Activated naive CD8-positive, alpha-beta T cell treated with anti-CD3 and anti-CD28 coated beads, Interleukin-2, amount 50 U/mL, for 24 hours (primary cell): ENCODE data around the gene MBNL3.

ENCODE experiments used
- ATAC-seq: fragments of 150-1000 bp; cut with Tn5 transposase; one replicate; pipeline ENCODE4 v1.10.0; 2021
- DNase-seq: peaks from one replicate; pipeline ENCODE4 v3.0.0; 2021
- H3K27ac Mint-ChIP-seq: one replicate; pipeline ENCODE4 v1.8.0; 2021; ENCODE audit warnings: mild to moderate bottlenecking, mixed read lengths
- H3K27me3 Mint-ChIP-seq: one replicate; pipeline ENCODE4 v1.8.0; 2021; ENCODE audit warnings: mixed read lengths
- H3K36me3 Mint-ChIP-seq: one replicate; pipeline ENCODE4 v1.8.0; 2021; ENCODE audit warnings: low read depth, mixed read lengths
- H3K4me1 Mint-ChIP-seq: one replicate; pipeline ENCODE4 v1.8.0; 2021; ENCODE audit warnings: mixed read lengths
- H3K4me3 Mint-ChIP-seq: one replicate; pipeline ENCODE4 v1.8.0; 2021; ENCODE audit warnings: mild to moderate bottlenecking, moderate library complexity, mixed read lengths
- H3K9me3 Mint-ChIP-seq: one replicate; pipeline ENCODE4 v1.8.0; 2021; ENCODE audit warnings: mixed read lengths

MBNL3 gene

GRCh38 chrX:132488819-132489577 is at the start of gene MBNL3:
Gene MBNL3 (minus strand): TSS chrX:132489038. CDS start chrX:132439611, 49,427 bp downstream.
- Mint-ChIP-seq H3K4me1 (peaks cover 53% of the 10 kb centered on the region), H3K4me3 (peak within 1 kb of the TSS; percentile 93), H3K27me3 (no peaks in the 10 kb centered on the region), H3K9me3 (no peaks in the 10 kb centered on the region), H3K36me3 (no peaks in the 10 kb centered on the region), H3K27ac (peak within 1 kb of the TSS; percentile 96)
- DNase-seq (peak; percentile 52), ATAC-seq (peak; percentile 58)

GRCh38 chrX:132533409-132533808 is 44.6 kb upstream of the MBNL3 start:
- no peaks in the 10 kb centered on the region for H3K27me3 Mint-ChIP-seq
- no peak for ATAC-seq
- H3K27ac Mint-ChIP-seq: no peak overlapping the region
- no peaks in the 10 kb centered on the region for H3K9me3 Mint-ChIP-seq
- H3K4me3 Mint-ChIP-seq: no peak overlapping the region
- H3K4me1 Mint-ChIP-seq: no peaks in the 10 kb centered on the region
- no peak for DNase-seq
- H3K36me3 Mint-ChIP-seq: no peaks in the 10 kb centered on the region

- Mint-ChIP-seq H3K4me3 (no peak overlapping the region), H3K36me3 (no peaks in the 10 kb centered on the region), H3K9me3 (no peaks in the 10 kb centered on the region), H3K27ac (no peak overlapping the region), H3K4me1 (no peaks in the 10 kb centered on the region), H3K27me3 (no peaks in the 10 kb centered on the region)
- DNase-seq (no peak), ATAC-seq (no peak)
These were observed 44.1 kb upstream of the MBNL3 start for GRCh38 chrX:132532913-132533312.

- ATAC-seq (no peak), DNase-seq (no peak)
- Mint-ChIP-seq H3K36me3 (no peaks in the 10 kb centered on the region), H3K4me1 (no peaks in the 10 kb centered on the region), H3K27me3 (no peaks in the 10 kb centered on the region), H3K4me3 (no peak overlapping the region), H3K9me3 (no peaks in the 10 kb centered on the region), H3K27ac (no peak overlapping the region)
These were observed 43.3 kb upstream of the MBNL3 start for GRCh38 chrX:132532097-132532496.

GRCh38 chrX:132520792-132521191 is 32.0 kb upstream of the MBNL3 start:
- Mint-ChIP-seq H3K4me1 (no peaks in the 10 kb centered on the region), H3K4me3 (no peak overlapping the region), H3K36me3 (no peaks in the 10 kb centered on the region), H3K9me3 (no peaks in the 10 kb centered on the region), H3K27me3 (no peaks in the 10 kb centered on the region), H3K27ac (no peak overlapping the region)
- ATAC-seq: no peak
- no peak for DNase-seq

- H3K27me3 Mint-ChIP-seq: no peaks in the 10 kb centered on the region
- no peaks in the 10 kb centered on the region for H3K4me1 Mint-ChIP-seq
- DNase-seq (no peak), ATAC-seq (no peak)
- H3K27ac Mint-ChIP-seq: no peak overlapping the region
- no peaks in the 10 kb centered on the region for H3K9me3 Mint-ChIP-seq
- H3K36me3 Mint-ChIP-seq: no peaks in the 10 kb centered on the region
- no peak overlapping the region for H3K4me3 Mint-ChIP-seq
These were observed 31.4 kb upstream of the MBNL3 start for GRCh38 chrX:132520213-132520612.

GRCh38 chrX:132518401-132518800 is 29.6 kb upstream of the MBNL3 start:
- no peak overlapping the region for H3K4me3 Mint-ChIP-seq
- no peaks in the 10 kb centered on the region for H3K4me1 Mint-ChIP-seq
- ATAC-seq (no peak), DNase-seq (no peak)
- H3K9me3 Mint-ChIP-seq: no peaks in the 10 kb centered on the region
- no peaks in the 10 kb centered on the region for H3K36me3 Mint-ChIP-seq
- H3K27me3 Mint-ChIP-seq: no peaks in the 10 kb centered on the region
- no peak overlapping the region for H3K27ac Mint-ChIP-seq

- Mint-ChIP-seq H3K4me3 (no peak overlapping the region), H3K9me3 (no peaks in the 10 kb centered on the region), H3K27me3 (no peaks in the 10 kb centered on the region), H3K36me3 (no peaks in the 10 kb centered on the region), H3K27ac (no peak overlapping the region), H3K4me1 (no peaks in the 10 kb centered on the region)
- no peak for DNase-seq
- ATAC-seq: no peak
These were observed 20.0 kb upstream of the MBNL3 start for GRCh38 chrX:132508834-132509233.

GRCh38 chrX:132505116-132505515 is 16.3 kb upstream of the MBNL3 start:
- H3K27me3 Mint-ChIP-seq: no peaks in the 10 kb centered on the region
- H3K4me1 Mint-ChIP-seq: no peaks in the 10 kb centered on the region
- no peak overlapping the region for H3K27ac Mint-ChIP-seq
- H3K9me3 Mint-ChIP-seq: no peaks in the 10 kb centered on the region
- ATAC-seq: no peak
- no peaks in the 10 kb centered on the region for H3K36me3 Mint-ChIP-seq
- H3K4me3 Mint-ChIP-seq: no peak overlapping the region
- DNase-seq: no peak

- DNase-seq (no peak), ATAC-seq (no peak)
- no peaks in the 10 kb centered on the region for H3K36me3 Mint-ChIP-seq
- H3K27me3 Mint-ChIP-seq: no peaks in the 10 kb centered on the region
- no peak overlapping the region for H3K4me3 Mint-ChIP-seq
- H3K9me3 Mint-ChIP-seq: no peaks in the 10 kb centered on the region
- H3K27ac Mint-ChIP-seq: no peak overlapping the region
- H3K4me1 Mint-ChIP-seq: no peaks in the 10 kb centered on the region
These were observed 15.6 kb upstream of the MBNL3 start for GRCh38 chrX:132504417-132504816.

GRCh38 chrX:132501606-132502005 is 12.8 kb upstream of the MBNL3 start:
- Mint-ChIP-seq H3K27ac (no peak overlapping the region), H3K9me3 (no peaks in the 10 kb centered on the region), H3K36me3 (no peaks in the 10 kb centered on the region), H3K27me3 (no peaks in the 10 kb centered on the region), H3K4me3 (no peak overlapping the region), H3K4me1 (no peaks in the 10 kb centered on the region)
- DNase-seq (no peak), ATAC-seq (no peak)

GRCh38 chrX:132497432-132497831 is 8.6 kb upstream of the MBNL3 start:
- H3K27me3 Mint-ChIP-seq: no peaks in the 10 kb centered on the region
- DNase-seq (no peak), ATAC-seq (no peak)
- H3K36me3 Mint-ChIP-seq: no peaks in the 10 kb centered on the region
- H3K4me1 Mint-ChIP-seq: no peaks in the 10 kb centered on the region
- no peak overlapping the region for H3K27ac Mint-ChIP-seq
- no peak overlapping the region for H3K4me3 Mint-ChIP-seq
- H3K9me3 Mint-ChIP-seq: no peaks in the 10 kb centered on the region

- H3K36me3 Mint-ChIP-seq: no peaks in the 10 kb centered on the region
- H3K4me1 Mint-ChIP-seq: peaks cover 15% of the 10 kb centered on the region
- no peak for DNase-seq
- no peaks in the 10 kb centered on the region for H3K27me3 Mint-ChIP-seq
- no peak for ATAC-seq
- no peak overlapping the region for H3K4me3 Mint-ChIP-seq
- no peaks in the 10 kb centered on the region for H3K9me3 Mint-ChIP-seq
- H3K27ac Mint-ChIP-seq: no peak overlapping the region
These were observed 4.3 kb upstream of the MBNL3 start for GRCh38 chrX:132493095-132493494.

- DNase-seq (no peak), ATAC-seq (peak; percentile 54)
- Mint-ChIP-seq H3K9me3 (no peaks in the 10 kb centered on the region), H3K4me3 (peak overlapping the region; percentile 90), H3K4me1 (peaks cover 33% of the 10 kb centered on the region), H3K27ac (peak overlapping the region; percentile 54), H3K27me3 (no peaks in the 10 kb centered on the region), H3K36me3 (no peaks in the 10 kb centered on the region)
These were observed 2.4 kb upstream of the MBNL3 start for GRCh38 chrX:132491191-132491590.

GRCh38 chrX:132489578-132490419 is 961 bp upstream of the MBNL3 start:
- no peaks in the 10 kb centered on the region for H3K36me3 Mint-ChIP-seq
- H3K9me3 Mint-ChIP-seq: no peaks in the 10 kb centered on the region
- H3K4me1 Mint-ChIP-seq: peaks cover 47% of the 10 kb centered on the region
- peak overlapping the region; percentile 96 for H3K27ac Mint-ChIP-seq
- ATAC-seq (peak; percentile 44), DNase-seq (peak; percentile 35)
- H3K4me3 Mint-ChIP-seq: peak overlapping the region; percentile 93
- H3K27me3 Mint-ChIP-seq: no peaks in the 10 kb centered on the region
